ENCODE results near the gene CEPT1. TPM values are rescaled to one million over a fixed set of nuclear protein-coding genes. Genes with fewer than 3 reads are reported as not detected.

CEPT1 gene
- total and polyA plus RNA-seq, 2 of the 13 experiments (the other 11 are each of a cell fraction or from before 2014, with no cell fraction given): 35.7 to 48.2 TPM

DNA sequence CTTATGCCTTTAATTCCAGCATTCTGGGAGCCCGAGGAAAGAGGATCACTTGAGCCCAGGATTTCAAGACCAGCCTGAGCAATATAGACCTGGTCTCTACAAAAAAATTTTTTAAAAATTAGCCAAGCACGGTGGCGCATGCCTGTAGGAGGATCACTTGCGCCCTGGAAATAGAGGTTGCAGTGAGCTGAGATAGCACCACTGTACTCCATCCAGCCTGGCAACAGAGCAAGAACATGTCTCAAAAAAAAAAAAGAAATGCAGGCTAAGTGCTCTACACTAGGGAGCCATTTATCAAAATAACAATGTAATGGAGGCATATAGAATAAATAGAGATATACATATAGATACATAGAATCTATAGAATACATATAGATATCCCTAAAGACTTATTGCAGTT lies 23.3 kb downstream of the CEPT1 start:
- intact Hi-C loops (cut with micrococcal nuclease; ENCODE audit: unreplicated experiment): no loop called here
- H3K4me2 ChIP-seq (ENCODE audit: low read depth, low read length): no peak overlapping the region
- CTCF ChIA-PET (ENCODE audit: low intra/inter-chr PET ratio, low total read pairs): no interaction called here

More for the DNA sequence above, 23.3 kb downstream of the CEPT1 start:
- Histone ChIP-seq H3K27me3 (ENCODE audit: control insufficient read depth in 1 of 2, insufficient read depth in 2 of 2, low read length in 2 of 2) (no peaks in the 10 kb centered on the region), H3K4me3 (replicated peaks in 1 of 3; ENCODE audit: insufficient read depth in 1 of 3, low read depth in 2 of 3, low read length in 3 of 3) (no peak overlapping the region), H3K9me3 (ENCODE audit: low read length) (no peaks in the 10 kb centered on the region), H2AFZ (ENCODE audit: low read length) (no peak overlapping the region), H3K9ac (ENCODE audit: insufficient read depth, low read depth, low read length) (no peak overlapping the region), H4K20me1 (ENCODE audit: insufficient read depth, low read length) (no peaks in the 10 kb centered on the region), H3K79me2 (ENCODE audit: insufficient read depth, low read length) (no peaks in the 10 kb centered on the region), H3K36me3 (replicated peaks in 1 of 2; ENCODE audit: control insufficient read depth in 1 of 2, insufficient read depth in 2 of 2, low read length in 2 of 2) (peaks cover 6 to 57% of the 10 kb centered on the region in 2 experiments), H3K27ac (ENCODE audit: extremely low read length, insufficient read depth, low read length) (no peak overlapping the region), H3K4me1 (ENCODE audit: insufficient read depth, low read length) (no peaks in the 10 kb centered on the region)
- WGBS (ENCODE audit: low lambda C conversion rate): 96% methylated on average over 4 of the region's 4 CpGs
- TF ChIP-seq ZNF660 (CRISPR knock-in tag; IDR thresholded peaks at IDR 0.05; ENCODE audit: borderline replicate concordance, low read depth): no peak
- TF ChIP-seq IRX3 (CRISPR knock-in tag; IDR thresholded peaks at IDR 0.05; ENCODE audit: borderline replicate concordance, low read depth): no peak
- no peak for TF ChIP-seq SIN3A (IDR thresholded peaks at IDR 0.05; ENCODE audit: borderline replicate concordance, low read depth, low read length)
- TF ChIP-seq RFX1 (IDR thresholded peaks at IDR 0.05): no peak
- TF ChIP-seq SNAI1 (CRISPR knock-in tag; IDR thresholded peaks at IDR 0.05; ENCODE audit: borderline replicate concordance): no peak
- TF ChIP-seq SALL2 (CRISPR knock-in tag; IDR thresholded peaks at IDR 0.05): no peak
- TF ChIP-seq, protein P1, sequence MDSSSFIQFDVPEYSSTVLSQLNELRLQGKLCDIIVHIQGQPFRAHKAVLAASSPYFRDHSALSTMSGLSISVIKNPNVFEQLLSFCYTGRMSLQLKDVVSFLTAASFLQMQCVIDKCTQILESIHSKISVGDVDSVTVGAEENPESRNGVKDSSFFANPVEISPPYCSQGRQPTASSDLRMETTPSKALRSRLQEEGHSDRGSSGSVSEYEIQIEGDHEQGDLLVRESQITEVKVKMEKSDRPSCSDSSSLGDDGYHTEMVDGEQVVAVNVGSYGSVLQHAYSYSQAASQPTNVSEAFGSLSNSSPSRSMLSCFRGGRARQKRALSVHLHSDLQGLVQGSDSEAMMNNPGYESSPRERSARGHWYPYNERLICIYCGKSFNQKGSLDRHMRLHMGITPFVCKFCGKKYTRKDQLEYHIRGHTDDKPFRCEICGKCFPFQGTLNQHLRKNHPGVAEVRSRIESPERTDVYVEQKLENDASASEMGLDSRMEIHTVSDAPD (CRISPR knock-in tag; IDR thresholded peaks at IDR 0.05): no peak
- no peak for TF ChIP-seq PREB (CRISPR knock-in tag; IDR thresholded peaks at IDR 0.05)
- TF ChIP-seq ONECUT2 (CRISPR knock-in tag; IDR thresholded peaks at IDR 0.05): no peak
- no peak for TF ChIP-seq ZNF331 (CRISPR knock-in tag; IDR thresholded peaks at IDR 0.05)
- no peak for TF ChIP-seq ZNF782 (CRISPR knock-in tag; IDR thresholded peaks at IDR 0.05; ENCODE audit: borderline replicate concordance)
- TF ChIP-seq SP140L (CRISPR knock-in tag; IDR thresholded peaks at IDR 0.05; ENCODE audit: borderline replicate concordance): no peak
- no peak for TF ChIP-seq AGO2 (optimal IDR thresholded peaks at IDR 0.05; ENCODE audit: low read depth, low read length)
- TF ChIP-seq NFAT5 (CRISPR knock-in tag; IDR thresholded peaks at IDR 0.05): no peak
- no peak for TF ChIP-seq ZMYM4 (CRISPR knock-in tag; IDR thresholded peaks at IDR 0.05)
- no peak for TF ChIP-seq HMG20B (CRISPR knock-in tag; conservative IDR thresholded peaks at IDR 0.05)
- TF ChIP-seq ZUFSP (CRISPR knock-in tag; IDR thresholded peaks at IDR 0.05; ENCODE audit: borderline replicate concordance): no peak
- POLR2A ChIA-PET: no interaction called here
- FAIRE-seq: no peak
- no TSS peak for BruUV-seq (replicated peaks)
- ATAC-seq: no peak
- no peak for DNase-seq (ENCODE audit: low spot score)
- in situ Hi-C loops (cut with HindIII; ENCODE audit: extremely low pct_ligation_motif_present, low pct_unique_long_range_greater_than_20kb): no loop called here

Data from HepG2 (cell line).